Activated gamma-delta T cell treated with anti-CD3 and anti-CD28 coated beads, Interleukin-2, amount 50 U/mL, for 16 hours (primary cell): ENCODE measurements around the gene ICOS.
"Not testable (repeated sequence)": the region's sequence is repeated elsewhere in the genome, so short reads cannot be mapped to it uniquely, and the experiment has no call there.

Source experiments
- DNase-seq: peaks from one replicate; pipeline ENCODE4 v3.0.0-alpha.2; 2020; ENCODE audit warnings: low read depth

ICOS gene

GRCh38 chr2:203973676-203974075 lies 37.1 kb downstream of the ICOS start:
- no peak for DNase-seq

GRCh38 chr2:203975912-203976311 lies 39.3 kb downstream of the ICOS start:
- DNase-seq: no peak

GRCh38 chr2:203982276-203982675 lies 45.7 kb downstream of the ICOS start:
- no peak for DNase-seq

- DNase-seq: no peak
Observed at GRCh38 chr2:203983064-203983715, 46.6 kb downstream of the ICOS start.

GRCh38 chr2:203985978-203986377 lies 49.4 kb downstream of the ICOS start:
- DNase-seq: not testable (repeated sequence)

- DNase-seq: no peak
Observed at GRCh38 chr2:203987959-203988358, 51.4 kb downstream of the ICOS start.

- no peak for DNase-seq
Observed at GRCh38 chr2:203988500-203989260, 52.1 kb downstream of the ICOS start.

GRCh38 chr2:203989521-203989920 lies 53.0 kb downstream of the ICOS start:
- DNase-seq: no peak

- DNase-seq: no peak
Observed at GRCh38 chr2:203992509-203992908, 55.9 kb downstream of the ICOS start.

- no peak for DNase-seq
Observed at GRCh38 chr2:203993011-203993410, 56.4 kb downstream of the ICOS start.

GRCh38 chr2:203993560-203993959 lies 57.0 kb downstream of the ICOS start:
- DNase-seq: no peak

GRCh38 chr2:203994735-203995134 lies 58.2 kb downstream of the ICOS start:
- no peak for DNase-seq

- no peak for DNase-seq
Observed at GRCh38 chr2:203996692-203997091, 60.1 kb downstream of the ICOS start.

GRCh38 chr2:203997481-203997880 lies 60.9 kb downstream of the ICOS start:
- no peak for DNase-seq

- no peak for DNase-seq
Observed at GRCh38 chr2:203997980-203998809, 61.6 kb downstream of the ICOS start.

GRCh38 chr2:203999835-204000234 lies 63.3 kb downstream of the ICOS start:
- DNase-seq: no peak

GRCh38 chr2:204000446-204000845 lies 63.9 kb downstream of the ICOS start:
- no peak for DNase-seq

- no peak for DNase-seq
Observed at GRCh38 chr2:204003276-204003990, 66.9 kb downstream of the ICOS start.

- no peak for DNase-seq
Observed at GRCh38 chr2:204004912-204005311, 68.3 kb downstream of the ICOS start.

GRCh38 chr2:204005940-204006721 lies 69.6 kb downstream of the ICOS start:
- no peak for DNase-seq

GRCh38 chr2:204008352-204008751 lies 71.8 kb downstream of the ICOS start:
- DNase-seq: no peak
